Measurements from ENCODE around the gene CPA1.

The CPA1 gene

DNA sequence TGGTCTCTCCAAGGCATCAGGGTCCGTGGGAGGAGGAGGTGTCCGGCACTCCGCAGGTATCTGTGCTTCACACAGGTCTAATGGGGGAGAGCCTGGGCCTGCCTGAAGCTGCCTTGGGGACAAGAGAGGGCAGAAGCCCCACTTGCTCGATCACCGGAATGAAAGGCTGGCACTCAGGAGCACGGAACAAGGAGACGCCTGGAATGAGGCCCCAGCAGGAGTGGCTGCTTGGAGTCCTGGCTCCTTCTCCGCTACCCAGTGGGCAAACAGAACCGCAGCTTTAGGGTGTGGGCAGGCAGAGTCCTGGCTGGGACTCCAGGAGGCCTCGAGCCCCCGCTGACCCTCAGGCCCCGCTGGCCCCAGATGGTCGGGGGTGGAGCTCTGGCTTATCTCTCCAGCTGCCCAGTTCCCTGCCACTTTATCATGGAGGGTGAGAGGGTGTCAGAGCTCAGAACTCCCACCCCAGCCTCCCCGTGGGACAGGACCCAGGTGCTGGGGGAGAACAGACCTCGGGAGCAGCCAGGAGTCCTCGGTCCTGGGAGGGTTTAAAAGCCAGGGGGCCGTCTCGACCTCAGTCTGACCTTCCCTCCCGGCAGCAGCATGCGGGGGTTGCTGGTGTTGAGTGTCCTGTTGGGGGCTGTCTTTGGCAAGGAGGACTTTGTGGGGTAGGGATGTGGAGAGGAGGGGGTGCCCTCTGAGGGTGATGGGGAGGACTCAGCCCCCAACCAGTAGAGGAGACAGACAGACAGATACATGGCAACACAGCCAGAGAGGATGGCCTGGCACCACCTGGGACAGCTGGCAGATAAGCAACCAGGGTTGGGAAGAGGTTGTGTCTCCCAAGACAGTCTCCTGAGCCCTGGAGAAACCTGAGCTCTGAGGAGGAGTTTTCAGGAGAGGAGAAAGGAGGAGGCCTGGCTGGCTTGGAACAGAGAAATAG lies at the start of gene CPA1:
Gene CPA1, plus strand, starts transcription at position 574 of the 940 bp plus-strand sequence. Its CDS starts 27 bp downstream, at position 601.
- no peak for DNase-seq (ENCODE audit: low read depth in 2 of 2)

DNA sequence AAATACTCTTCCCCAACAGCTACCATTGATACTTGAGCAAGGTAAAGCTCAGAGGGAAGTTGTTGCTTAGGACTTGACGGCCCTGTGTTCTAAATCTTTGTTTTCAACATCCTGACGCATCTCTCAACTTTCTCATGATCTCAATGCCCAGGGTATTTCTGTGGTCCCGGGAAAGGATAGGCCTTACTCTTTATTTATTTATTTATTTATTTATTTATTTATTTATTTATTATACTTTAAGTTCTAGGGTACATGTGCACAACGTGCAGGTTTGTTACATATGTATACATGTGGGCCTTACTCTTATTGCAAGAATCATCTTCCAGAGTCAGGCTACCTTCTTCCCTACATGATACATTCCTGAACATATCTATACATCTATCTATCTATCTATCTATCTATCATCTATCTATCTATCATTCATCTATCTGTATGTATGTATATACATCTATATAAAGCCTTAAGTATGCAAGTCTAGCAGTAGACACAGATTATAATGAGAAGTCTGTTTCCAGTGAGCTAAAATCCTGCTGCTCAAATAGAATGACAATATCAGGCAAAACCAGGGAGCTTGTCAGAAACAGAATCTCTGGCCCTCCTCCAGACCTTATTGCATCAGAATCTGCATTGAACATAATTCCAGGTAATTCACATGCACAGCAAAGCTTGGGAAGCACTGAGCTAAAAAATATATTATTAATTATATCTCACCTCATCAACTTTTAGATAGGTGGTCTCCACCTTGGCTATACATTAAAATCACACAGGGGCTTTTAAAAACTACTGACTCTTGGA lies 47.8 kb upstream of the CPA1 start:
- DNase-seq (ENCODE audit: low read depth in 2 of 2) = no peak

DNA sequence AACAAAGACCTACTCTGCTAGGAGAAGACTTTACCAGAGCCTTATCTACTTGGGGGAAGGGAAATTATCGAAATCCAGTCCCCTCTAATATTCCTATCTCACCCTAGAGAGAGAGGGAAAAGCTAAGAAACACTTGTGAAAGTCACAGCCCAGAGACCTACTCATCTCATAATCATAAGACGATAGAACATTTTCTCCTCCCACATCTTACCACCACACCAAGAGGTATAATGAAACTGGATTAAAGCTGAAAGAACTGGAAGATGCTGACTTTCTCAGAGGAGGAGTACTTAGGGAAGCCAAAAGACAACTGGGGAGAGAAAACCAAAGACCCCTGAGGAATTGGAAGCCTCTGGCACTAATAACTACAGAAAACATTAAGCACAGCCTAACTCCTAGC lies 46.5 kb upstream of the CPA1 start:
- no peak for DNase-seq (ENCODE audit: low read depth in 2 of 2)

DNA sequence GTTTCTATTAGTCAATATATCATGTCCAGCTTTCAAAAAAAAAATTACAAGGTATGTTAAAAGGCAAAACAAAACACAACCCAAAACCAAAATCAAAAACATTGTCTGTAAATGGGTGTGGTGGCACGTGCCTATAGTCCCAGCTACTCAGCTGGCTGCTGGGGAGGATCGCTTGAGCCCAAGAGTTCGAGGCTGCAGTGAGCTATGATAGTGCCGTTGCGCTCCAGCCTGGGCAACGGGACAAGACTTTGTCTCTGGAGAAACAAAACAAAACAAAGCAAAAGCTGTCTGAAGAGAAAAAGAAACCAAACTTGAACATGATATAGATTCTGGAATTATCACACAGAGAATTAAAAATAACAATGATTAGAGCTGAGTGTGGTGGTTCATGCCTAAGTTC lies 46.0 kb upstream of the CPA1 start:
- DNase-seq (ENCODE audit: low read depth in 2 of 2) = no peak

DNA sequence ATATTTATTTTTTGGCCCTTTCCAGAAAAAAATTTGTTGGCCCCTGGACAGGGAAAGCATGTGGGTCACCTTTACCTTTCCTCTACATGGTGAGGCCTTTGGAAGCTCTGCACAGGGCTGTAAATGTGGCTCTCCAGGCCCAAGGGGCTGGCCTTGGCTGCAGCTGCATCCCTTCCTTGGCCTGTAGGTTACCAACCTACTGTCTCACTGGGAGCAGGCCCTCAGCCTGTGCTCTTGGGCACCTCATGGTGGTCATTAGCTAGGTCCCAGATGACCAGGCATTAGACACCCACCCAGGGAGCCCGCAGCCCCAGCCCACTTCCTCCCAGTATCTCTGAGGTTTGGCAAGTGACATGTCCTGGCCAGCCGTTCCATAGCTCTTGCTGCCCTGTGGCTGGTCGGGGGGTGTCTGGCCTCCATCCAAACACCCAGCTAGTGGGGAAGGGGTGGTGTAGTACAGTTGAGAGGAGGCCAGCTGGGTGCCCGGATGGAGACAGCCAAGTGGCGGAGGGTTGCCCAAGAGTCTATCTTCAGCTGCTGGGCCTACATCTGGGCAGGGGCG lies 42.8 kb upstream of the CPA1 start:
- DNase-seq (ENCODE audit: low read depth in 2 of 2) = no peak

DNA sequence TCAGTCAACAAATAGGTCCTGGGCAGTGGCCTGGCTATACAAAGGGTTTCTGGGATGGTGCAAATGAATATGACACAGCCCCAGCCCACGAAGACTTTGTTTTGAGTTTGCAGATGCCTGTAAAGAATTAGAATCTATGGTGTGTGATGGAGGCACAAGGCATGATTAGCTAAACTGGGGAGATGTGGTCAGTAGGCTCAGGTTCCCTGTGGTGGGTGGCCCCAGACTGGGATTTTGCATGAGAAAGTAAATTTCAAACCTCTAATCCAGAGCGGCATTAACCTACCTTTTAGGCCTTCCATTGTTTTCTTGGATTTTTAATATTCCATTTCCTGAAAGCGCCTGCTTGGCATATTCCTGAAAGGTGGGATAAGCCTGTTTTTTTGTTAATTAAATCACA lies 42.1 kb upstream of the CPA1 start:
- no peak for DNase-seq (ENCODE audit: low read depth in 2 of 2)

DNA sequence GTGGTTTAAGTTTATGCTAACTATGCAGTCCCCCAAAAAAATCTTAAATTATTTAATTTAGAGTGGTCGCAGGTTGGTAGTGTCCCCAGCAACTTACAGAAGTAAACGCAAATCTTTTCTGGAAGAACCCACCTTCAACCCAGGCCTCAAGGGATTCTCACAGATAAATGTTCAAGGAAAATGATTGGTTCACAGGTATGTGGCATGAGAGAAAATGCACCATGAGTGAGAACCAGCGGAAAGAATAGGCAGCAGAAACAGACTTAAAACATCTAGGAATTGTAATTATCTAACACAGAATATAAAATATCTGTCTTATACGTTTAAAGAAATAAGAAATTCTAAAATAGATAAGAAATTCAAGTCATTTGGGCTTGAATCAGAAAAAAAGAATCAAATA lies 38.4 kb upstream of the CPA1 start:
- no peak for DNase-seq (ENCODE audit: low read depth in 2 of 2)

DNA sequence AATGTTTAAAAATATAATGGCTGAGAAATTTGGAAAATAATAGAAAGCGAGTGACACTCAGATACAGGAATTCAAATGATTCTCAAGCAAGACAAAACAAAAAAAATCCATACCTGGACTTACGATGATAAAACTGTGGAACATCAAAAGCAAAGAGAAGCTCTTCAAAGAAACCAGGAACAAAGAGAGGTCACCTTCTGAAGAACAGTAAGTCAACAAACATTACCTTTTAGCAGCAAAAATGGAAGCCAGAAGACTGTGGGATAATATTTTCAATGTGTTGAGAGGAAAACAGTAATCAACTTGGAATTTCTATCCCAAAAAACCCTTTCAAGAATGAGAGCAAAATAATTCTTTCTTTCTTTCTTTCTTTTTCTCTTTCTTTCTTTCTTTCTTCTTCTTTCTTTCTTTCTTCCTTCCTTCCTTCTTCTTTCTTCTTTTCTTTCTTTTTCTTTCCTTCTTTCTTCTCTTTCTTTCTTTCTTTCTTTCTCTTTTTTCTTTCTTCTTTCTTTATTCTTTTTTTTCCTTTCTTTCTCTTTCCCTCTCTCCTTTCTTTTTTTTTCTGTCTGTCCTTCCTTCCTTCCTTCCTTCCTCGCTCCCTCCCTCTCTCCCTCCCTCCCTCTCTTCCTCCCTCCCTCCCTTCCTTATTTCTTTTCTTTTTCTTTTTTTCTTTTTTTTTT lies 37.5 kb upstream of the CPA1 start:
- DNase-seq (ENCODE audit: low read depth in 2 of 2) = no peak

DNA sequence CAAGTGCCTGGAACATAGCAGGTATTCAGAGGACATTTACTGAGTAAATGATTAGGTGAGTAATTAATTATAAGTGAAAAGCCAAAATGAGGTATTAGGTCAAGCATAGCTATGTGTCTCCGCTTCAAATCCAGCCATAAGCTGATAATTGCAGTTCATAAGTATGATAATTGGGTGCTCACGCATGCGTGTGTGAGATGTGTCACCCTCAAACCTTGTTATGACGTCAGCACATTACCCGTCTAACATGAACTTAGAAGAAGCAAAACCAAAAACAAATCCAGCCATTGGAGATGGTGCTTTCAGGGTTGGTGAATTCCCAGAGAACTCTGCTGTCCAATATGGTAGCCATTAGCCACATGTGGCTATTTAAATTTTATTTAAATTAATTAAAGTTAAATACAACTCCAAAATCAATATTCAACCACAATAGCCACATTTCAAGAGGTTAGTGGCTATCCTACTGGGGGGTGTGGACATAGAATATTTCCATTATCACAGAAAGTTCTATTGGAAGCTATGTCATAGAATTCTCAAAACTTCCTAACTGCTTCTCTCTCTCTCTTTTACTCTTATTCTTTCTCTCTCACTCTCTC lies 35.9 kb upstream of the CPA1 start, which contains the start of gene CPA5:
Gene CPA5, plus strand, starts transcription at position 546 of the 596 bp plus-strand sequence. CDS start 1,670 bp downstream, outside the sequence.
- DNase-seq (ENCODE audit: low read depth in 2 of 2) = no peak

DNA sequence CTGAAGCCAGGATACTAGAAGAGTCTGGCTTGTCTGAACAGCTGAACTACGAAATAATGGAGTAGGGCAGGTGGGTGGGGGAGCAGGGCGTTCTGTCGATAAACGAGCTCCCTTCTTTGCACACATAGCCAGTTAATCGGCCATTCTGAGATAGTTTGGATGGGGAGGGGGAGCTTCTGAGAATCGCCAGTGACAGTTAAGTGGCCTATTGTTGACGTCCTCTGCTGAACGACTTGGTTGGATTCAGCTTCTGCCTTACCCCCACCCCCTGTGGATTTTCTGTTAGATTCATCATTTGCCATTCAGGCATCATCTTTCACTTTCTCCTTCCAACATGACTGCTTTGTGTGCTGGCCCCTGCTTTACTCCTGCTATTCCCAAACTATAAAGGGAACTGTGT lies 35.2 kb upstream of the CPA1 start:
- no peak for DNase-seq (ENCODE audit: low read depth in 2 of 2)

DNA sequence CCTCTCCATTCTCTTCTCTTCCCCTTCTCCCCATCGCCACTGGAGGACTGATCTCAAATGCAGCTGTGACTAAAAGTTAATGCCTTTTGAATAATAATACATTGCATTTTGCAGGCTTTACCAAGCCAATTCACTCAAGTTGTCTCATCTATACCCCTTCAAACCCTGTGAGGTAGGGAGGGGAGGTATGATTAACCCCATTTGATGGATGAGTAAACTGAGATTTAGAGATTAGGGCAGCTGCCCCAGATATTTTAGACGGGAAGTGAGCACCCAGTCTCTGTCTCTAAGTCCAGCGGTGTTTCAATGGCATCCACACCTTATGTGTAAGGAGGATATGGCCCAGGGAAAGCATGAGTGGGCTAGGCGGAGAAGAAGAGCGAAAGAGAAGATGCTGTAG lies 34.6 kb upstream of the CPA1 start:
- no peak for DNase-seq (ENCODE audit: low read depth in 2 of 2)

DNA sequence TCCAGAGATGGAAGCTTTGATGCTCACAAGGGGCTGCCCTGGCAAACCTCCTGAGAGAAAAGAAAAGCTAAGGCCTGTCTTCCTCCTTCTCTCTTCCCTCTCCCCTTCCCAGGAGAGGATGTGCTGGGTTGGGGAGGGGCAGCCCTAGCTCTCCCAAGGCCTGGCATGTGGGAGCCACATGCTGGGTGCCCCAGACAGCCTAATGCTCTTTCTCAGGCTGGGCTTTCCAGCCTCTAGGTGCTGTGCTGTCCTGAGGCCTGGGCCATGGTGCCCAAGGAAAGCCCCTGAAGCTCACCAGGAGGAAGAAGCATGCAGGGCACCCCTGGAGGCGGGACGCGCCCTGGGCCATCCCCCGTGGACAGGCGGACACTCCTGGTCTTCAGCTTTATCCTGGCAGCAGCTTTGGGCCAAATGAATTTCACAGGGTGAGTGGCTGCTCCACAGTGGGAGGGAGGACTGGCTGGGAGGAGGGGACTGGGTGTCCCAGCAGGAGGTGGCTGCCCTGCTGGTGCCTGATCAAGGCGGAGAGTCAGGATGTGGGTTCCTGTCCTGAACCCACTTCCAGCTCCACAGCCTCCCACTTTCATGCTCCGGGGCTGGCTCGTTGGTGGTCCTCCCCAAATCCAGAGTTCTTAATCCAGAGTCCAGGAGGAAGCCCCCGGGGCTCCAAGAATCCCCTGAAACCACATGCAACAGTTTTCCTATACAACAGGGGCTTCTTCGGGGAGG lies 34.0 kb upstream of the CPA1 start:
- no peak for DNase-seq (ENCODE audit: low read depth in 2 of 2)

DNA sequence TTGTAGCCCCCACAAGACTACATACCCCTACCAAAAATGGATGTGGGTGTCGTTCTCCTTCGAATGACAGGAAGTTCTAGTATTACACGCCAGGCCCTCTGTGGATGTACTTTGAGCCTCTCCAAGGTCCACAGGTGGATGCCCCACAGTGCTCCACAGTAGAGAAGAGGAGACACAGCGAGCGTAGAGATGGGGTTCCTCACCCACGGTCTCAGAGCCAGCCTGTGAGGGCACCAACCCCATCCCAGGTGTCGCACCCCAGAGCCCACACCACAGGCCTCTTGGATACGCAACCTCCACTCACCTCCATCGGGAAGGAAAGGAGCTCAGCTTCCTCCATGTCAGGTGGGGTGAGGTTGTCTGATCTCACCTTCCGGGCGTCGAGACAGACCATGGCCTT lies 33.4 kb upstream of the CPA1 start:
- no peak for DNase-seq (ENCODE audit: low read depth in 2 of 2)

DNA sequence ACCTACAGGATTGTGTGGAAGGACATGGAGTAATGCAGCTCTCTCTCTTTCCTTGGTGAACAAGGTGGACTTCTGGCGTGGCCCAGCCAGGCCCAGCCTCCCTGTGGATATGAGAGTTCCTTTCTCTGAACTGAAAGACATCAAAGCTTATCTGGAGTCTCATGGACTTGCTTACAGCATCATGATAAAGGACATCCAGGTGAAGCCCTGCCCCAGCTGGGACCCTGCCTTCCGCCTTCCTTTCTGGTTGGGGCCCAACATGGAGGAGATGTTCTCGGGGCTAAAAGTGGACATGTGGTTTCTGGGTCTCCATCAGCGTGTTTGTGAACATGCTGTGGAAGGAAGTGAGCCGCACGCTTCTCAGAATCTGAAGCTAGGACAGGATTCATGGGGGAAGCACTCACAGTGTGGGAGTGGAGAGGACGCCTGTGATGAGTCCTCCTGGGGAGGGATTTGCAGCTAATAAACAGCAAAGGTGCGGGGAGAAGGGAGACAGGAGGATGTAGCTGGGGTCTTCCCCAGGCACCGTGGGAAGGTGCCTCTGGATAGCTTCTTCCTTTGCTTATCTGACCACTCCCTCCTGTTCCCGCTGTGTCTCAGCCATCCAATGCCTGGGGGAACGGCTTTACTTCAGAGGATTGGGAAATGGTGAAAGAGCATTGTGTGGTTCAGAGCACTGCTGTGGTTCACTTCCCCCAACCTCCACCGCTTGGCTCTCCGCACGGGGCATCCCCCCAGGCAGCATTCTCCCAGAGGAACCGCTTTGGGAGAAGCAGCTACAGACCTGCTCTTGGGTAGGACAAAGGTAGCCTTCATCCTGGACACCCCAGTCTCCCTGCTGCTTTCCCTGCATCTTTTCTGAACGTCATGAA lies 30.1 kb upstream of the CPA1 start:
- DNase-seq (ENCODE audit: low read depth in 2 of 2) = no peak

DNA sequence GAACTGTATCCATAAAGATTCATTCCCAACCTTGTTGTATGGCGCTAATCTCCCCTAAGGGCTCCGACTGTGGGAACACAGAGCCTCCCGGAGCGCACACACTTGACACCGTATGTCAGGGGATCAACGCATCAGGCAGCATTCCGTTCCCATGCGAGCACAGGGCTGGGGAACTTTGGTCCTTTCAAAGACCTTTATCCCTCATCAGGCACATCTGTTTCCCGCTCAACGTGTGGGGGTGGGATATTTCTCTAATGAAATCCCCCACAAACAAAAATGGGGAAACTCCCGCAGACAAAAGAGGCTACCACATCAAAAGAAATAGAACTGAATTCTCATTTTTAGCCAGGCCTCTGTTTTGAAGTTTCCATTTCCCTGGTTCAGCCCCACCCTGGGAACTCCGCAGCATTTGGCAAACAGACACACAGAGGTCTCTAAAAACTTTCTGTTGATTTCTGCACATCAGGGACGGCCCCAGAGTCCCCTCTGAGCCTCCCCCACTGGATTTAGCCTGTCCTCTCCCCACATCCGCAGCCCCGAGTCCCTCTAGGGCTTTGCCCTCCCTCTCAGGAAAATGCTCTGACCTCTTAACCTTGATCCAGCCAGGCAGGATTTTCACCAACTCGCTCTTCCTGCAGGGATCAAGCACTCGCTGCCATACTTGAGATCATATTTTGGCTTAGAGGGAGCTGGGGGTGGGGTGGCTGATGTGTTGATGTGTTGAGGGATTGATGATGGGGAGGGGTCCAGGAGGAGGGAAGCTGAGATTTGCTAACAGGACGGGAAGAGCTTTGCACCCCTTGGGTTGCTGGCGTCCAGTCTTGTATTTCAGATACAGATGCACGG lies 29.1 kb upstream of the CPA1 start:
- DNase-seq (ENCODE audit: low read depth in 2 of 2) = no peak

DNA sequence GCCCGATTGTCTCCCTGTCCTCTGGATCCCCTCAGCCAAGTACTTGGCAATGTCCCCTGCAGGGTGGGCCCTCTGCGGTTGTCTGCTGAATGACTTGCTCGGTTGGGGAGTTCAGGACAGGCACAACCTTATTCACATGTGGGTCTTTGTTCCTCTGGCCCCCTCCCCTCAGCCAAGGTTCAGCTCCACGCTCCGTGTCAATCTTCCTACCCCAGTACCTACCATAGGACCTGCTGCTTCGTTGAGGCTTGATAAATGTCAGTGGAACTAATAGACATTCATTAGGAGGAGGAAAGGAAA lies 28.6 kb upstream of the CPA1 start:
- no peak for DNase-seq (ENCODE audit: low read depth in 2 of 2)

DNA sequence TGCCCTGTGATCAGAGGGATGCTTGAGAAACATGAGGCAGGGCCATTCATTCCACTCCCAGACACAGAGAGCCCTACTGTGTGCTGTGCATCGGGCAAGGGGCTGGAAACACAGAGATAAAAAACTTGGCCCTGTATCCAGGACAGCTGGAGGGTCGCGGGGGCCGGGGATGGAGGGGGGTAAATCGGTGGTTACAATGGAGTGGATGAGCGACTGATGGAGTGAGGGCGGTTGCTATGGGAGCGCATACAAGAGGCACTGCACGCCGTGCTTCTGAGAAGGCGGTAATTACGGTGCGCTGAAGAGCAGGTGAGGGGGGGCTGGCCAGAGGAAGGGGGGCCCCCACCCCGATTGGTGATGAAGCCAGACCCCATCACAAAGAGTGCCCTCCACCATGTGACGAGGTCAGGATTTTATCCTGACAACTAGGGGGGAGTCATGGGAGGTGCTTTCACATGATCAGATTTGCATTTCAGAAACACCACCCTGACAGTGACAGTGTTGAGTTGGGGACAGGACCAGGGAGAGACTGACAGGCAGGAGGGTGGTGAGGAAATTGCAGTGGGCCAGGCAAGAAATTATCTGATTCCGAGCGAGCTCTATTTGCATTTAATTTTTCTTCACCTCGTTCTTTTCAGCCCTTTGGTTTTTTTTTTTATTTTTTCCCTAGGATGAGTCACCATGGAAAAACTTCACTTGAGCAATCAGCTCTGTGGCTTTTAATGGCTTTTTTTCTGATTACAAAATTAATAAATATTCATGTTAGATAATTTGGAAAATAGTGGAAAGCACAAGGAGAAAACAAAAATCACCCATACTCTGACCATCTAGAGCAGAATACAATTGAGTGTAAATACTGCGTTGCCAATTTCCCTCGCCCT lies 27.9 kb upstream of the CPA1 start:
- DNase-seq (ENCODE audit: low read depth in 2 of 2) = no peak

DNA sequence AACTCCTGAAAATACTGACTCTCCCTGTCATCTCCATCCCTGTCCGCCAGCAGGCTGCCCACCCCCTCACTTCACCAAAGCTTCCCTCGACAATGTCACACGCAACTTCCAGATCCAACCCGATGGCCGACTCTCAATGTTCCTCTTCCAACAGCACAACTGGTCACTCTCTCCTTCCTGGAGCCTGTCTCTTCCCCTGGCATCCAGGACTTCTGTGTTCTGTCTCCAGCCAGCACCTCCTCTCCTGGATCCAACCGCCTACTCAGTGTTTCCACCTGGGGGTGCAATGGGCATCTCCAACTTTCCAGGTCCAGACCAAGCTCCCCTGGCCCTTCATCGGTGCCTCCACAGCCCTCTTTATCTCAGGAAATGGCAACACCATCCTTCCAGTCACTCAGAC lies 27.1 kb upstream of the CPA1 start:
- DNase-seq (ENCODE audit: low read depth in 2 of 2) = no peak
